MCF 10A (cell line): Measurements from ENCODE around the gene IGBP1. TPM values are rescaled to one million over a fixed set of nuclear protein-coding genes. Genes with fewer than 3 reads are reported as not detected.

Experiments
- Bru-seq: library from RNA; stranded (reverse); fragments of 400-500 nt; gene quantifications from one replicate; lab custom pipeline; 2021; lab: Mats Ljungman, UMichigan
- BruChase-seq, 2 experiments: library from RNA; stranded (reverse); fragments of 400-500 nt; gene quantifications; one replicate each; lab custom pipeline; 2021; lab: Mats Ljungman, UMichigan
- BruUV-seq: library from RNA; stranded (reverse); fragments of 400-500 nt; replicated peaks from 2 replicates; lab custom pipeline; 2021; lab: Mats Ljungman, UMichigan
- CTCF ChIA-PET: fragments of 300-600 bp; sonication (Branson Sonifier 250); formaldehyde crosslinking; extraction: SDS; loops from one replicate; lab custom pipeline; 2021; ENCODE audit warnings: antibody characterized with exemption, inconsistent platforms; lab: Yijun Ruan, JAX
- POLR2A ChIA-PET: fragments of 300-600, 350-650 bp; sonication (Branson Sonifier 250); formaldehyde crosslinking; extraction: SDS; loops from one replicate; lab custom pipeline; 2020; ENCODE audit warnings: antibody characterized with exemption, inconsistent platforms; lab: Yijun Ruan, JAX
- DNase-seq: peaks from one replicate; pipeline ENCODE4 v3.0.0-alpha.2; 2018; ENCODE audit not compliant: unreplicated experiment
- H3K27ac Mint-ChIP-seq: one replicate; pipeline ENCODE4 v1.8.0; 2022; ENCODE audit warnings: mild to moderate bottlenecking, low read depth, mixed read lengths; ENCODE audit not compliant: unreplicated experiment
- H3K27me3 Mint-ChIP-seq: one replicate; pipeline ENCODE4 v1.8.0; 2022; ENCODE audit warnings: mixed read lengths; ENCODE audit not compliant: insufficient read depth, unreplicated experiment
- H3K36me3 Mint-ChIP-seq: one replicate; pipeline ENCODE4 v1.8.0; 2022; ENCODE audit warnings: mild to moderate bottlenecking, moderate library complexity, mixed read lengths; ENCODE audit not compliant: insufficient read depth, unreplicated experiment
- H3K4me1 Mint-ChIP-seq: one replicate; pipeline ENCODE4 v1.8.0; 2022; ENCODE audit warnings: mixed read lengths; ENCODE audit not compliant: insufficient read depth, unreplicated experiment
- H3K4me3 Mint-ChIP-seq: one replicate; pipeline ENCODE4 v1.8.0; 2022; ENCODE audit warnings: mild to moderate bottlenecking, moderate library complexity, mixed read lengths; ENCODE audit not compliant: unreplicated experiment
- H3K9me3 Mint-ChIP-seq: one replicate; pipeline ENCODE4 v1.8.0; 2022; ENCODE audit warnings: mixed read lengths; ENCODE audit not compliant: unreplicated experiment
- intact Hi-C: fragments of 100-400 bp; cut with micrococcal nuclease; formaldehyde crosslinking; loops from 2 replicates; pipeline ENCODE4 v1.14.1; 2022
- long read RNA-seq: library from polyadenylated mRNA; stranded (forward); transcript quantifications from one replicate; pipeline ENCODE4 v2.0.0, GENCODE V29; 2022
- total RNA-seq: library from RNA; stranded (reverse); gene quantifications from 2 replicates; pipeline ENCODE4 v1.2.3, GENCODE V29; 2022
- TF ChIP-seq, protein P1 (sequence below): fragments of 200-600 bp; IDR thresholded peaks from one replicate; pipeline ENCODE4 v1.8.0; 2022; ENCODE audit warnings: antibody characterized with exemption, mild to moderate bottlenecking; ENCODE audit not compliant: unreplicated experiment

The IGBP1 gene
- total RNA-seq = 31.9 and 36.3 TPM in 2 replicates
- percentile 78 among the genes with signal in this experiment for Bru-seq, nascent RNA
- percentile 78 among the genes with signal in this experiment for BruChase-seq, experiment 1, labeled RNA remaining after a 6-hour chase
- percentile 78 among the genes with signal in this experiment for BruChase-seq, experiment 2, labeled RNA remaining after a 2-hour chase
- long read RNA-seq, transcript IGBP1-201 (6 exons, 1,862 nt) = major isoform, 26 of 48 reads
- long read RNA-seq, partial matches to known transcripts = 10 of 48 reads
- long read RNA-seq, other reads (novel, unspliced or antisense) = 8 of 48 reads

- POLR2A ChIA-PET = interaction anchor here (0.7 to 2.9 kb wide), 6 partner anchors 9 to 1415 kb away, joined by 3 to 14 read pairs (median 4); partner anchors contain the start of genes KIF4A, P2RY4 and PDZD11
- Mint-ChIP-seq H3K27me3 (peaks cover 25% of the 10 kb centered on the region), H3K4me3 (peak within 1 kb of the TSS; percentile 96), H3K9me3 (no peaks in the 10 kb centered on the region), H3K27ac (peak within 1 kb of the TSS; percentile 96), H3K4me1 (peaks cover 7% of the 10 kb centered on the region), H3K36me3 (peaks cover 19% of the 10 kb centered on the region)
- intact Hi-C loops = loop anchor here (2.0 to 10.0 kb wide), 2 partner anchors 129 to 301 kb away; no protein-coding TSS in a partner anchor
- TF ChIP-seq, protein P1, sequence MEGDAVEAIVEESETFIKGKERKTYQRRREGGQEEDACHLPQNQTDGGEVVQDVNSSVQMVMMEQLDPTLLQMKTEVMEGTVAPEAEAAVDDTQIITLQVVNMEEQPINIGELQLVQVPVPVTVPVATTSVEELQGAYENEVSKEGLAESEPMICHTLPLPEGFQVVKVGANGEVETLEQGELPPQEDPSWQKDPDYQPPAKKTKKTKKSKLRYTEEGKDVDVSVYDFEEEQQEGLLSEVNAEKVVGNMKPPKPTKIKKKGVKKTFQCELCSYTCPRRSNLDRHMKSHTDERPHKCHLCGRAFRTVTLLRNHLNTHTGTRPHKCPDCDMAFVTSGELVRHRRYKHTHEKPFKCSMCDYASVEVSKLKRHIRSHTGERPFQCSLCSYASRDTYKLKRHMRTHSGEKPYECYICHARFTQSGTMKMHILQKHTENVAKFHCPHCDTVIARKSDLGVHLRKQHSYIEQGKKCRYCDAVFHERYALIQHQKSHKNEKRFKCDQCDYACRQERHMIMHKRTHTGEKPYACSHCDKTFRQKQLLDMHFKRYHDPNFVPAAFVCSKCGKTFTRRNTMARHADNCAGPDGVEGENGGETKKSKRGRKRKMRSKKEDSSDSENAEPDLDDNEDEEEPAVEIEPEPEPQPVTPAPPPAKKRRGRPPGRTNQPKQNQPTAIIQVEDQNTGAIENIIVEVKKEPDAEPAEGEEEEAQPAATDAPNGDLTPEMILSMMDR = peak; percentile 51
- CTCF ChIA-PET = interaction anchor here (0.5 to 2.3 kb wide), 22 partner anchors 9 to 1744 kb away, joined by 3 to 10 read pairs (median 4); no protein-coding TSS in a partner anchor
- BruUV-seq = TSS peak; percentile 76
- DNase-seq = peak; percentile 83
Measured at GRCh38 chrX:70133303-70134115, at the start of gene IGBP1. Gene IGBP1, plus strand, starts transcription at chrX:70133447. Its CDS starts 501 bp downstream, at chrX:70133948.

- H3K27ac Mint-ChIP-seq = no peak overlapping the region
- BruUV-seq = no TSS peak
- H3K9me3 Mint-ChIP-seq = no peaks in the 10 kb centered on the region
Measured at GRCh38 chrX:70084592-70085240, 48.5 kb upstream of the IGBP1 start.

DNA sequence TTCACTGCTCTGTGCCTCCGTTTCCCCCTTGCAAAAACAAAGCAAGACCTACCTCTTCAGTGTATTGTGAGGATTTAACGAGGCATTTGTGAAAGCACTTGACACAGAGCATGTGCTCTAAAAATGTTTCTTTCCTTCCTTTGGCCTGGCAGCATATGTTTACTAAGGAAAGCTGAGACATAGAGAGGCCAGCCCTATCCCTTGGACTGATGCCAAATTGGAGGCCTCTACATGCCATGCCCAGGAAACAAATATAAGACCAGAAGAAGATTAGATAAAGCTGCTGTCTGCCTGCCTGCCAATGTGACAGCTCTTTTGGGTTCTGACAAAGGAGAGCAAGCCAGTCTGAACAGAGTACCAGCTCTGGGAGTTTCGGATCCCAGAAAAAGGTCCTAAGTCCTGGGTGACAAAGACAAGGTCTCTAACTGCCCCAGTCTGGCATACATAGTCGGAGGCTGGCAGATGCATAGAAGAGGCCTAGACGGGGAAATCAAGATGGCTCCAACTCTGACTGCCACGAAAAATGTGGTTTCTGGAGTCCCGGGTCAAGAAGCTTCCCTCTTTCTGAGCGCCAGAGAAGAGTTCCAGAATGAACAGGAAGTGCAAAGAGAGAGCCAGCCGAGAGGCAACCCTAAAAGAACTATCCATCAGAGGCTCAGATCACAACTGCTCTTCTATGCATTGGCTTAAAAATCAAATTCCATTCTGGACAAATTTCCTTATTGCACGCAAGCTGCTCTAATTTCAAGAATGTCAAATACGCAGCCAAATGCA is 45.2 kb upstream of the IGBP1 start:
- H3K4me3 Mint-ChIP-seq = no peak overlapping the region
- H3K36me3 Mint-ChIP-seq = no peaks in the 10 kb centered on the region
- H3K4me1 Mint-ChIP-seq = no peaks in the 10 kb centered on the region
- CTCF ChIA-PET = interaction anchor here (0.7 to 4.8 kb wide), 4 partner anchors 9 to 549 kb away, joined by 3 to 26 read pairs (median 4); no protein-coding TSS in a partner anchor
- peaks cover 38% of the 10 kb centered on the region for H3K27me3 Mint-ChIP-seq
- DNase-seq = peak; percentile 33
- TF ChIP-seq, protein P1 = no peak
- POLR2A ChIA-PET = no interaction called here
- H3K9me3 Mint-ChIP-seq = no peaks in the 10 kb centered on the region
- intact Hi-C loops = no loop called here
- H3K27ac Mint-ChIP-seq = no peak overlapping the region
- BruUV-seq = no TSS peak

More at GRCh38 chrX:70084592-70085240, 48.5 kb upstream of the IGBP1 start:
- H3K4me1 Mint-ChIP-seq = no peaks in the 10 kb centered on the region
- H3K36me3 Mint-ChIP-seq = no peaks in the 10 kb centered on the region
- H3K4me3 Mint-ChIP-seq = no peak overlapping the region
- intact Hi-C loops = no loop called here
- H3K27me3 Mint-ChIP-seq = peaks cover 33% of the 10 kb centered on the region
- no peak for DNase-seq
- CTCF ChIA-PET = interaction anchor here (0.7 to 4.8 kb wide), 4 partner anchors 9 to 54 kb away, joined by 3 to 26 read pairs (median 4); no protein-coding TSS in a partner anchor
- POLR2A ChIA-PET = no interaction called here
- TF ChIP-seq, protein P1 = no peak
